ENCODE measurements around the gene HIRA. TPM values are rescaled to one million over a fixed set of nuclear protein-coding genes. Genes with fewer than 3 reads are reported as not detected.
A peak's percentile ranks its signal among the peaks of the same experiment; 100 is the strongest.

The HIRA gene
- total and polyA plus RNA-seq, 9 of the 15 experiments (the other 6 are each of a cell fraction or from before 2014, with no cell fraction given), result 0.96 to 132 (median 58.4) TPM

GRCh38 chr22:19358195-19358594 is 73.3 kb downstream of the HIRA start (continued):
- no peak for TF ChIP-seq EP400 (IDR thresholded peaks at IDR 0.05)
- TF ChIP-seq SIRT6 (IDR thresholded peaks at IDR 0.05; ENCODE audit: low read depth, low read length), result no peak
- 0 out of 2 replicates have a peak, but pooled peaks have one; percentile 22 for TF ChIP-seq ZFX (CRISPR knock-in tag; IDR thresholded peaks at IDR 0.05)
- TF ChIP-seq HOMEZ (CRISPR knock-in tag; IDR thresholded peaks at IDR 0.05), result 0 out of 2 replicates have a peak, but pooled peaks have one; percentile 62
- TF ChIP-seq NFIX (CRISPR knock-in tag; IDR thresholded peaks at IDR 0.05; ENCODE audit: low read depth), result no peak
- TF ChIP-seq MYC (IDR thresholded peaks at IDR 0.05; ENCODE audit: low read depth, low read length), result no peak
- TF ChIP-seq MYC (CRISPR knock-in tag; IDR thresholded peaks at IDR 0.05; ENCODE audit: borderline replicate concordance, low read depth), result 0 out of 2 replicates have a peak, but pooled peaks have one; percentile 11
- no peak for TF ChIP-seq HDGF (IDR thresholded peaks at IDR 0.05)
- no peak for TF ChIP-seq RUNX1 (IDR thresholded peaks at IDR 0.05; ENCODE audit: low read depth)
- no peak for TF ChIP-seq DLX4 (CRISPR knock-in tag; IDR thresholded peaks at IDR 0.05)
- no peak for TF ChIP-seq SIN3B (IDR thresholded peaks at IDR 0.05; ENCODE audit: low read depth)
- no peak for TF ChIP-seq TEAD4 (IDR thresholded peaks at IDR 0.05; ENCODE audit: low read length)
- 0 out of 2 replicates have a peak, but pooled peaks have one; percentile 14 for TF ChIP-seq TEAD4 (CRISPR knock-in tag; IDR thresholded peaks at IDR 0.05; ENCODE audit: borderline replicate concordance)
- no peak for TF ChIP-seq CAMTA2 (CRISPR knock-in tag; conservative IDR thresholded peaks at IDR 0.05)
- no peak for TF ChIP-seq ATF1 (CRISPR knock-in tag; IDR thresholded peaks at IDR 0.05)
- TF ChIP-seq ATF1 (tag; IDR thresholded peaks at IDR 0.05), result no peak
